ENCODE measurements around the gene NDUFA7. TPM values are rescaled to one million over a fixed set of nuclear protein-coding genes. Genes with fewer than 3 reads are reported as not detected.

Gene NDUFA7
- total RNA-seq (23.2 and 28.6 TPM in 2 replicates), polyA plus RNA-seq (50.4 and 71.7 TPM in 2 replicates), polyA minus RNA-seq (31.0 and 46.7 TPM in 2 replicates)
- total RNA-seq (2013), result 34.1 TPM

DNA sequence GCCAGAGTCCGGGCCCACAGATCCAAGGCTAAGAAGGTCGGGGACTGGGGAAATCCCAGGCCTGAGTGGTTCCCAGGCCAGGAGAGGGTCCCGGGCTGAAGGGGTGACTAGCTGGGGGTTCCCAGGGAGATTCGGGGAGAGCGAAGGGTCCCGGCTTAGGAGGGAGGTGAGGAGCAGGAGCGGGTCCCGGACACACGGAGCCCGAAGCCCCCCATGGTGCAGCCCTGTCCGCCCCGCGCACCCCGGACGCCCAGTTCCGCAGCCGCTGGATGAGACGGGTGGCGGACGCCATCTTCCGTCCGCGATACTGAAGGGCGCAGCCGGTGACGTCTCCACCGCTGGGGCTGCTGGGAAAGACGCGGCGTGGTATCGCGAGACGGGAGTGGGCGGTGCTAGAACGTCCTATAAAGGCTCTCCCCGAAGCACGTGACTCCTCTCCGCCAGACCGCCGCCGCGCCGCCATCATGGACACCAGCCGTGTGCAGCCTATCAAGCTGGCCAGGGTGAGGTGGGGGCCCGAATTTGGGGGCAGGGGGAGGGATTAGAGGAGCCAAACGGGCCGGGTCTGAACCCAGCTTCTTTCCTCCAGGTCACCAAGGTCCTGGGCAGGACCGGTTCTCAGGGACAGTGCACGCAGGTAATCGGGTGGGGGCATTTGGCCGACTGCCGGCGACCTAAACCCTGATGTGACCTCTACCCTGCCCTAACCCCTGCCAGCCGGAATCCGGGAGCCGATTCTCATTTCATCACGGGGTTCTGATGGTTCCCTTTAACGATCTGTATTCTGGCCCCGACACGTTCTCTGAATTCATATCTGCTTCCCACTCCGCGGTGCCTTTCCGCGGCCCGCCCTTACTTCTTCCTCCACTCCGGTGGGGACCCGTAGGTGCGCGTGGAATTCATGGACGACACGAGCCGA is at the start of gene NDUFA7, which contains the start of gene RPS28:
Gene NDUFA7 (minus strand): TSS at position 309 of the 919 bp plus-strand sequence. CDS start 17 bp downstream, at position 292.
Gene RPS28 (plus strand): TSS at position 430 of the 919 bp plus-strand sequence. CDS start 35 bp downstream, at position 465.
- ChIA-PET CTCF (interaction anchor here (1.3 to 1.9 kb wide), 6 partner anchors 12 to 184 kb away, joined by 3 to 8 read pairs (median 6); no protein-coding TSS in a partner anchor), POLR2A (interaction anchor here (0.5 to 2.5 kb wide), 11 partner anchors 9 to 400 kb away, joined by 3 to 6 read pairs (median 4); partner anchors contain the start of genes RAB11B and ZNF414)
- peaks cover 13% of the 10 kb centered on the region for H4K20me1 ChIP-seq (ENCODE audit: control insufficient read depth, insufficient read depth, low read length, poor library complexity, severe bottlenecking)
- Mint-ChIP-seq H3K27ac (peak within 1 kb of the TSS; percentile 91), H3K4me3 (peak within 1 kb of the TSS; percentile 92), H3K9me3 (ENCODE audit: insufficient read depth) (no peaks in the 10 kb centered on the region), H3K27me3 (no peaks in the 10 kb centered on the region), H3K4me1 (peaks cover 42% of the 10 kb centered on the region)
- peak within 1 kb of the TSS; percentile 80 to 92 for H3K27ac ChIP-seq (ENCODE audit: low read length in 2 of 2)
- H3K9me3 ChIP-seq (ENCODE audit: control extremely low read depth in 1 of 3, control insufficient read depth in 2 of 3, insufficient read depth in 1 of 3, low read length in 2 of 3), result no peaks in the 10 kb centered on the region
- H3K4me3 ChIP-seq (ENCODE audit: control extremely low read depth in 1 of 5, extremely low read depth in 1 of 5, insufficient read depth in 1 of 5, low read depth in 2 of 5, low read length in 4 of 5), result peak within 1 kb of the TSS; percentile 78 to 99 (median 96)
- H3K79me2 ChIP-seq (ENCODE audit: control insufficient read depth, insufficient read depth, low read length), result peaks cover 49% of the 10 kb centered on the region
- ATAC-seq (ENCODE audit: low read depth) (peak; percentile 96), DNase-seq (peak; percentile 98)
- peaks cover 18 to 39% of the 10 kb centered on the region in 2 donors for H3K4me1 ChIP-seq (ENCODE audit: control insufficient read depth in 2 of 2, insufficient read depth in 2 of 2, low read length in 2 of 2)
- peaks cover 0 to 21% of the 10 kb centered on the region in 2 experiments for H3K36me3 ChIP-seq (replicated peaks in 1 of 2; ENCODE audit: control extremely low read depth in 1 of 2, control insufficient read depth in 1 of 2, extremely low read depth in 1 of 2, insufficient read depth in 2 of 2, low read length in 1 of 2)
- H2AFZ ChIP-seq (ENCODE audit: insufficient read depth, low read depth, low read length, poor library complexity, severe bottlenecking), result peak within 1 kb of the TSS; percentile 91
- TF ChIP-seq, protein P1, sequence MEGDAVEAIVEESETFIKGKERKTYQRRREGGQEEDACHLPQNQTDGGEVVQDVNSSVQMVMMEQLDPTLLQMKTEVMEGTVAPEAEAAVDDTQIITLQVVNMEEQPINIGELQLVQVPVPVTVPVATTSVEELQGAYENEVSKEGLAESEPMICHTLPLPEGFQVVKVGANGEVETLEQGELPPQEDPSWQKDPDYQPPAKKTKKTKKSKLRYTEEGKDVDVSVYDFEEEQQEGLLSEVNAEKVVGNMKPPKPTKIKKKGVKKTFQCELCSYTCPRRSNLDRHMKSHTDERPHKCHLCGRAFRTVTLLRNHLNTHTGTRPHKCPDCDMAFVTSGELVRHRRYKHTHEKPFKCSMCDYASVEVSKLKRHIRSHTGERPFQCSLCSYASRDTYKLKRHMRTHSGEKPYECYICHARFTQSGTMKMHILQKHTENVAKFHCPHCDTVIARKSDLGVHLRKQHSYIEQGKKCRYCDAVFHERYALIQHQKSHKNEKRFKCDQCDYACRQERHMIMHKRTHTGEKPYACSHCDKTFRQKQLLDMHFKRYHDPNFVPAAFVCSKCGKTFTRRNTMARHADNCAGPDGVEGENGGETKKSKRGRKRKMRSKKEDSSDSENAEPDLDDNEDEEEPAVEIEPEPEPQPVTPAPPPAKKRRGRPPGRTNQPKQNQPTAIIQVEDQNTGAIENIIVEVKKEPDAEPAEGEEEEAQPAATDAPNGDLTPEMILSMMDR (IDR thresholded peaks at IDR 0.05), result peak; percentile 41
- no peak for TF ChIP-seq EZH2 (IDR thresholded peaks at IDR 0.05; ENCODE audit: borderline replicate concordance, insufficient read depth, low read depth, low read length, poor library complexity, severe bottlenecking)
- WGBS (ENCODE audit: insufficient coverage), result under 1% methylated on average over 63 of the region's 72 CpGs
- peak within 1 kb of the TSS; percentile 98 for H3K9ac ChIP-seq (ENCODE audit: low read length)
- intact Hi-C loops (cut with micrococcal nuclease), result loop anchor here (1.0 kb wide), 5 partner anchors 13 to 377 kb away; partner anchors contain the start of genes CD320 and RAB11B
- H3K27me3 ChIP-seq (replicated peaks in 1 of 4; ENCODE audit: control extremely low read depth in 1 of 4, control insufficient read depth in 3 of 4, insufficient read depth in 4 of 4, low read length in 3 of 4), result no peaks in the 10 kb centered on the region
- peak within 1 kb of the TSS; percentile 90 for H3K4me2 ChIP-seq (replicated peaks; ENCODE audit: low read depth, low read length, poor library complexity, severe bottlenecking)
